Measurements from ENCODE around the gene GATA3. TPM values are rescaled to one million over a fixed set of nuclear protein-coding genes. Genes with fewer than 3 reads are reported as not detected.

GATA3 gene
- total and polyA plus RNA-seq, 2 of the 8 experiments (the other 6 are each of a cell fraction or from before 2014, with no cell fraction given), result 0.02 to 0.43 TPM

DNA sequence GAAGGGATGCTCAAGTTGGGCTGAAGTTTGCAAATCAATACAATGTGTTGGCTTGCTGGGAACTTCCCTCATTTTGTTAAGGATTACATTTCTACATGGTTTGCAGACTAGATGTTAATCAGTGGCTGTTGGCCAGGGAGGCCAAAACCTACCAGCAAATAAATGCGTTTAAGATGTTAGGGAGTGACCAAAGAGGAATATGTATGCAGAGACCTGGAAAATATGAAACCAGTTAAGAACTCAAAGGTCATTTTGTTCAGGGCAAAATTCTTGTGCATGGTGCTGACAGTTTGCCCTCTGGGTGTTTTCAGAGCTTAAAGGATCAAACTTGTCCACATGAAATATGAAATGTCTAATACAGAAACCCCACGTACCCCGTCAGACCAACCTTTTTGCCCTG, 30.3 kb downstream of the GATA3 start (continued):
- TF ChIP-seq CHD7 (IDR thresholded peaks at IDR 0.05; ENCODE audit: insufficient replicate concordance, low read length) (no peak), GABPA (IDR thresholded peaks at IDR 0.05; ENCODE audit: borderline replicate concordance, insufficient read depth, low read length) (no peak), HDAC6 (IDR thresholded peaks at IDR 0.05; ENCODE audit: low read depth, low read length) (no peak), BACH1 (IDR thresholded peaks at IDR 0.05; ENCODE audit: low read length) (no peak), CHD1 (IDR thresholded peaks at IDR 0.05; ENCODE audit: low read depth, low read length) (no peak)
- TF ChIP-seq, protein P1, sequence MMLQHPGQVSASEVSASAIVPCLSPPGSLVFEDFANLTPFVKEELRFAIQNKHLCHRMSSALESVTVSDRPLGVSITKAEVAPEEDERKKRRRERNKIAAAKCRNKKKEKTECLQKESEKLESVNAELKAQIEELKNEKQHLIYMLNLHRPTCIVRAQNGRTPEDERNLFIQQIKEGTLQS (IDR thresholded peaks at IDR 0.05; ENCODE audit: insufficient read depth, low read depth, low read length), result no peak

Measured in H1 (cell line).